A549 (cell line): ENCODE data around the gene DHRS7B. TPM values are rescaled to one million over a fixed set of nuclear protein-coding genes. Genes with fewer than 3 reads are reported as not detected.

Experiments
- ATAC-seq, 2 experiments: fragments of 200-7000 bp in 1 of 2; fragments of >200 bp in 1 of 2; cut with Nextera tagmentation in 1 of 2; cut with Tn5 transposase in 1 of 2; 3 replicates each; pipeline versions ENCODE4 v1.8.0 to v1.9.1; 2018 to 2020; ENCODE audit warnings: mild to moderate bottlenecking in 1 of 2, moderate library complexity in 1 of 2
- CTCF ChIA-PET: fragments of 300-600 bp; sonication (Branson Sonifier 250); formaldehyde crosslinking; extraction: SDS; loops from one replicate; lab custom pipeline; 2021; ENCODE audit warnings: antibody characterized with exemption, inconsistent platforms; lab: Yijun Ruan, JAX
- POLR2A ChIA-PET: fragments of 350-600 bp; formaldehyde crosslinking; extraction: SDS; loops from one replicate; lab custom pipeline; 2021; ENCODE audit warnings: antibody characterized with exemption, inconsistent platforms; lab: Yijun Ruan, JAX
- DNase-seq, 2 experiments: peaks; one replicate each; pipeline versions ENCODE4 v3.0.0 to v3.0.0-alpha.2; 2011 to 2016; ENCODE audit warnings: low read depth in 1 of 2, low spot score in 1 of 2
- FAIRE-seq: peaks from 2 replicates; lab custom pipeline; 2011; peaks lifted over from hg19 to GRCh38; lab: Jason Lieb, UNC
- H3K27ac ChIP-seq, 2 experiments: fragments of >200 bp; sonication (Bioruptor Twin); formaldehyde crosslinking; 3 replicates each; pipeline ENCODE4 v1.5.1; 2016 to 2017
- H3K4me1 ChIP-seq: fragments of >200 bp; sonication (Bioruptor Twin); formaldehyde crosslinking; 3 replicates; pipeline ENCODE4 v1.6.1; 2016
- H3K4me2 ChIP-seq: fragments of >200 bp; sonication (Bioruptor Twin); formaldehyde crosslinking; 3 replicates; pipeline ENCODE4 v1.6.1; 2016
- H3K4me3 ChIP-seq: fragments of >200 bp; sonication (Bioruptor Twin); formaldehyde crosslinking; 3 replicates; pipeline ENCODE4 v1.5.1; 2016
- H3K9me3 ChIP-seq: fragments of >200 bp; sonication (Bioruptor Twin); formaldehyde crosslinking; 3 replicates; pipeline ENCODE4 v1.6.1; 2016
- ATOH8 ChIP-seq: fragments of 250-450 bp; sonication (Bioruptor Pico); IDR thresholded peaks from 2 replicates; pipeline ENCODE4 v1.5.0; 2020; ENCODE audit warnings: low read depth, mild to moderate bottlenecking, moderate library complexity
- BHLHE40 ChIP-seq: IDR thresholded peaks from 2 replicates; pipeline ENCODE4 v1.6.1; 2012; ENCODE audit warnings: low read depth, low read length, inconsistent platforms
- CBX8 ChIP-seq: fragments of 200-600 bp; sonication (generic); IDR thresholded peaks from 2 replicates; pipeline ENCODE4 v1.6.1; 2016
- CEBPB ChIP-seq, 2 experiments: fragments of >200 bp in 1 of 2; sonication (Bioruptor Twin) in 1 of 2; formaldehyde crosslinking in 1 of 2; IDR thresholded peaks; 2 replicates each; pipeline ENCODE4 v1.6.1; 2012 to 2016
- EHMT2 ChIP-seq: fragments of 200-600 bp; sonication (generic); IDR thresholded peaks from 2 replicates; pipeline ENCODE4 v1.6.1; 2016; ENCODE audit warnings: antibody characterized with exemption, low read depth, mild to moderate bottlenecking, moderate library complexity
- EP300 ChIP-seq, 2 experiments: fragments of >200 bp; sonication (Bioruptor Twin); formaldehyde crosslinking; IDR thresholded peaks; 2 replicates in 1 of 2; 3 replicates in 1 of 2; pipeline ENCODE4 v1.6.1; 2016 to 2017
- ESRRA ChIP-seq: fragments of 150-350 bp; IDR thresholded peaks from 2 replicates; pipeline ENCODE4 v1.6.1; 2014; ENCODE audit warnings: mild to moderate bottlenecking, low read length, borderline replicate concordance
- FOXS1 ChIP-seq: fragments of 250-450 bp; sonication (Bioruptor Pico); IDR thresholded peaks from 2 replicates; pipeline ENCODE4 v1.5.0; 2020; ENCODE audit warnings: mild to moderate bottlenecking, moderate library complexity
- GATA3 ChIP-seq: IDR thresholded peaks from 2 replicates; pipeline ENCODE4 v1.6.1; 2012; ENCODE audit warnings: borderline replicate concordance
- HOXA7 ChIP-seq: fragments of 250-450 bp; sonication (Bioruptor Pico); IDR thresholded peaks from 2 replicates; pipeline ENCODE4 v1.5.0; 2020; ENCODE audit warnings: mild to moderate bottlenecking, moderate library complexity
- HOXB5 ChIP-seq: fragments of 250-450 bp; sonication (Bioruptor Pico); IDR thresholded peaks from 2 replicates; pipeline ENCODE4 v1.5.0; 2020; ENCODE audit warnings: mild to moderate bottlenecking, moderate library complexity
- JUNB ChIP-seq: fragments of >200 bp; sonication (Bioruptor Twin); formaldehyde crosslinking; IDR thresholded peaks from 2 replicates; pipeline ENCODE4 v1.6.1; 2016
- KDM5A ChIP-seq: fragments of 200-600 bp; sonication (generic); IDR thresholded peaks from 2 replicates; pipeline ENCODE4 v1.6.1; 2016; ENCODE audit warnings: antibody characterized with exemption, mild to moderate bottlenecking
- MAFK ChIP-seq: fragments of 450-650 bp; IDR thresholded peaks from 2 replicates; pipeline ENCODE4 v1.6.1; 2014; ENCODE audit not compliant: partially characterized antibody
- MAX ChIP-seq: IDR thresholded peaks from 2 replicates; pipeline ENCODE4 v1.6.1; 2012
- MAZ ChIP-seq: fragments of 150-350 bp; IDR thresholded peaks from 2 replicates; pipeline ENCODE4 v1.6.1; 2014; ENCODE audit warnings: antibody characterized with exemption, low read depth, low read length, borderline replicate concordance
- MYC ChIP-seq: IDR thresholded peaks from 2 replicates; pipeline ENCODE4 v1.6.1; 2012; ENCODE audit warnings: mild to moderate bottlenecking, inconsistent platforms, low read length, improper control_type of control experiment, borderline replicate concordance
- NPAS2 ChIP-seq: fragments of 250-450 bp; sonication (Bioruptor Pico); IDR thresholded peaks from 2 replicates; pipeline ENCODE4 v1.8.0; 2022; ENCODE audit warnings: mild to moderate bottlenecking, moderate library complexity, borderline replicate concordance
- PHF8 ChIP-seq: fragments of 200-600 bp; sonication (generic); IDR thresholded peaks from 2 replicates; pipeline ENCODE4 v1.6.1; 2016; ENCODE audit warnings: low read depth, mild to moderate bottlenecking, antibody characterized with exemption, moderate library complexity, borderline replicate concordance
- POLR2A ChIP-seq: IDR thresholded peaks from 2 replicates; pipeline ENCODE4 v1.6.1; 2012; ENCODE audit warnings: mild to moderate bottlenecking, low read length
- POLR2AphosphoS2 ChIP-seq: conservative IDR thresholded peaks from 2 replicates; pipeline ENCODE4 v1.6.1; 2012; ENCODE audit warnings: low read length, improper control_type of control experiment, inconsistent platforms
- RAD21 ChIP-seq, 2 experiments: fragments of >200 bp in 1 of 2; sonication (Bioruptor Twin) in 1 of 2; formaldehyde crosslinking in 1 of 2; IDR thresholded peaks in 1 of 2; conservative IDR thresholded peaks in 1 of 2; 2 replicates in 1 of 2; 3 replicates in 1 of 2; pipeline ENCODE4 v1.6.1; 2012 to 2018; ENCODE audit warnings: inconsistent platforms in 1 of 2
- RARB ChIP-seq: fragments of 250-450 bp; sonication (Bioruptor Pico); IDR thresholded peaks from 2 replicates; pipeline ENCODE4 v1.8.0; 2021; ENCODE audit warnings: mild to moderate bottlenecking, moderate library complexity
- RCOR1 ChIP-seq: fragments of 150-350 bp; IDR thresholded peaks from 2 replicates; pipeline ENCODE4 v1.6.1; 2014; ENCODE audit warnings: antibody characterized with exemption, low read length, low read depth
- RFX5 ChIP-seq: fragments of 450-650 bp; IDR thresholded peaks from 2 replicates; pipeline ENCODE4 v1.7.1; 2014; ENCODE audit warnings: antibody characterized with exemption, mild to moderate bottlenecking, moderate library complexity
- RNF2 ChIP-seq: fragments of 200-600 bp; sonication (generic); IDR thresholded peaks from 2 replicates; pipeline ENCODE4 v1.6.1; 2016; ENCODE audit warnings: low read depth, mild to moderate bottlenecking, antibody characterized with exemption, moderate library complexity, borderline replicate concordance
- SMC3 ChIP-seq: fragments of >200 bp; sonication (Bioruptor Twin); formaldehyde crosslinking; IDR thresholded peaks from 3 replicates; pipeline ENCODE4 v1.6.1; 2018; ENCODE audit warnings: inconsistent platforms
- ZNF302 ChIP-seq: fragments of 250-450 bp; sonication (Bioruptor Pico); IDR thresholded peaks from 2 replicates; pipeline ENCODE4 v1.9.0; 2021; ENCODE audit warnings: inconsistent platforms, mild to moderate bottlenecking, moderate library complexity
- WGBS: methylation state at CpG from one replicate; pipeline ENCODE4 v1.1.6; 2017; ENCODE audit errors: missing lambda C conversion rate; 5-methylcytosine and 5-hydroxymethylcytosine counted together
- polyA plus RNA-seq, 4 experiments: library from polyadenylated mRNA; depleted of rRNA in 3 of 4; stranded (reverse); fragments of >200 nt; fragmentation: RNase III in 1 of 4; extraction: RNeasy Plus Mini Kit Qiagen cat#74134 plus additional on column Dnase treatment in 1 of 4; gene quantifications; 2 replicates in 3 of 4; 3 replicates in 1 of 4; pipeline ENCODE4 v1.2.3, GENCODE V29; 2011 to 2017

The DHRS7B gene
- polyA plus RNA-seq, 2 of the 4 experiments (the other 2 are of a cell fraction) = 23.6 to 25.4 TPM

GRCh38 chr17:21217346-21217745 lies 90.6 kb downstream of the DHRS7B start:
- WGBS = 57% methylated on average over 1 of the region's 1 CpG
- H3K4me2 ChIP-seq = 0 out of 3 replicates have a peak overlapping the region, but pooled peaks have one; percentile 8
- POLR2A ChIA-PET = no interaction called here

GRCh38 chr17:21218101-21218500 lies 91.3 kb downstream of the DHRS7B start:
- POLR2A ChIA-PET = no interaction called here

More at GRCh38 chr17:21217346-21217745, 90.6 kb downstream of the DHRS7B start:
- Histone ChIP-seq H3K4me1 (peaks cover 31% of the 10 kb centered on the region), H3K9me3 (0 out of 3 replicates have a peak, but pooled peaks cover 6% of the 10 kb centered on the region), H3K27ac (no peak overlapping the region), H3K4me3 (no peak overlapping the region)
- CTCF ChIA-PET = interaction anchor here (0.6 kb wide), 1 partner anchor 14 kb away, joined by 3 read pairs; no protein-coding TSS in a partner anchor
- FAIRE-seq (no peak), DNase-seq (no peak)
- no peak for TF ChIP-seq ZNF302 (CRISPR knock-in tag)
- no peak for TF ChIP-seq RARB (CRISPR knock-in tag)
- TF ChIP-seq GATA3 = no peak
- TF ChIP-seq EHMT2 = no peak
- no peak for TF ChIP-seq SMC3
- no peak for TF ChIP-seq JUNB
- TF ChIP-seq NPAS2 (CRISPR knock-in tag) = no peak
- no peak for TF ChIP-seq PHF8
- no peak for TF ChIP-seq RCOR1
- TF ChIP-seq RNF2 = no peak
- TF ChIP-seq EP300 (IDR thresholded peaks at IDR 0.05) = no peak
- no peak for TF ChIP-seq HOXB5
- no peak for TF ChIP-seq MAX
- no peak for TF ChIP-seq BHLHE40
- no peak for TF ChIP-seq POLR2A
- no peak for TF ChIP-seq MAFK
- TF ChIP-seq FOXS1 (CRISPR knock-in tag) = no peak
- TF ChIP-seq MYC = no peak
- no peak for TF ChIP-seq CEBPB (IDR thresholded peaks at IDR 0.05)
- TF ChIP-seq HOXA7 (CRISPR knock-in tag) = no peak
- TF ChIP-seq, all 56 proteins: peak for 0
- no peak for ATAC-seq

GRCh38 chr17:21218831-21219380 lies 92.1 kb downstream of the DHRS7B start:
- DNase-seq (no peak), ATAC-seq (no peak), FAIRE-seq (no peak)
- WGBS = 73% methylated on average over 3 of the region's 3 CpGs
- POLR2A ChIA-PET = no interaction called here
- TF ChIP-seq ATOH8 (CRISPR knock-in tag) (no peak), KDM5A (no peak), MYC (no peak), JUNB (no peak), ESRRA (no peak), RAD21 (conservative IDR thresholded peaks at IDR 0.05 in 1 of 2, IDR thresholded peaks at IDR 0.05 in 1 of 2) (no peak), RFX5 (no peak), PHF8 (no peak), CBX8 (no peak), HOXA7 (CRISPR knock-in tag) (no peak), EHMT2 (no peak), MAX (no peak), MAZ (no peak)
- H3K4me1 ChIP-seq = peaks cover 26% of the 10 kb centered on the region
- no peak overlapping the region for H3K27ac ChIP-seq
- H3K4me2 ChIP-seq = no peak overlapping the region
- 0 out of 3 replicates have a peak, but pooled peaks cover 6% of the 10 kb centered on the region for H3K9me3 ChIP-seq
- no peak overlapping the region for H3K4me3 ChIP-seq
- CTCF ChIA-PET = no interaction called here

More at GRCh38 chr17:21218101-21218500, 91.3 kb downstream of the DHRS7B start:
- peaks cover 26% of the 10 kb centered on the region for H3K4me1 ChIP-seq
- no peak overlapping the region for H3K4me2 ChIP-seq
- WGBS = 79% methylated on average over 3 of the region's 3 CpGs
- H3K27ac ChIP-seq = no peak overlapping the region
- ATAC-seq (no peak), DNase-seq (no peak), FAIRE-seq (no peak)
- no peak overlapping the region for H3K4me3 ChIP-seq
- CTCF ChIA-PET = no interaction called here
- TF ChIP-seq POLR2AphosphoS2 = no peak
- no peak for TF ChIP-seq RARB (CRISPR knock-in tag)
- TF ChIP-seq EP300 (IDR thresholded peaks at IDR 0.05) = no peak
- H3K9me3 ChIP-seq = 0 out of 3 replicates have a peak, but pooled peaks cover 6% of the 10 kb centered on the region
